Right forelimb (tissue), 1 donor: Measurements from ENCODE around the gene STOML1.

Experiments used
- DNase-seq: peaks from one replicate; pipeline ENCODE4 v3.0.0-alpha.2; 2018

Gene STOML1

DNA sequence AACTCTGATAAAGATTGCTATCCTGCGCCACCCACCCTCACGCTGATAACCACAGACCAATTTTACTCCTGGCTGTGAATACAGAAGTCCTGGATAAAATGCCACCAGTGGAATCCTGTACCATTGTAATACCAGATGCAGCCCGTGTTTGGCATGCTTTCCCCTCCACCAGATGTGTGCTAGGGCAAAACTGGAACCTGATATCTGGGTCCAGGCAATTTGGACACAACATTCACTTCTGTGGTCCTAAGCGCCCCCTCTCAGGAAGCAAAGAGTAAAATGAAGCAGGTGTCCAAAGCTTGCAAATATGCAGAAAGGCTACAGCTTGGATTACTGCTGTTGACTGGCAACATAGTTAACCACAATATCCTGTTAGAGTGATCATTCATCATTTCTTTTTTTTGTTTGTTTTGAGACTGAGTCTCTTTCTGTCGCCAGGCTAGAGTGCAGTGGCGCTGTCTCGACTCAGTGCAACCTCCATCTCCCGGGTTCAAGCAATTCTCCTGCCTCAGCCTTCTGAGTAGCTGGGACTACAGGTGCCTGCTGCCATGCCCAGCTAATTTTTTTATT lies 33.0 kb downstream of the STOML1 start:
- peak; percentile 46 for DNase-seq

GRCh38 chr15:73957785-73958184 lies 34.3 kb downstream of the STOML1 start:
- peak; percentile 27 for DNase-seq

- DNase-seq: peak; percentile 43
Observed at GRCh38 chr15:73957276-73957675, 34.8 kb downstream of the STOML1 start.

DNA sequence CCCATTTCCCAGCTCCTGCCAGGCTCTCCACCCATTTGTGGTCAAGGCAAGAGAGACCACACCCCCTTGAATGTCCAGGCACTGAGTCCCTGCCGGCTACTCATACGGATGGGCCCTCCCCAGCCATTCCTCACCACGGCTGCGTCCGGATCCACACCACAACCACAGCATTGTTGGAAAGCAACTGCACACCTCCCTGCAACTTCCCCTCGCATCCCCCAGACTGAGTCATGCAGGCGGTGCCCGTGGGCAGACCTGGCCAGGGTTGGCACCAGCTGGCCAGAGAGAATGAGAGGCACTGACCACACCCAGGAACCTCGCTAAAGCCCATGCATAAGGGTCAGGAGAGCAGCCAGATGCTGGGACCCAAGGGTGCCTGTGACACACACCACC lies 35.4 kb downstream of the STOML1 start:
- DNase-seq: no peak

GRCh38 chr15:73955861-73956742 lies 36.0 kb downstream of the STOML1 start:
- peak; percentile 51 for DNase-seq

DNA sequence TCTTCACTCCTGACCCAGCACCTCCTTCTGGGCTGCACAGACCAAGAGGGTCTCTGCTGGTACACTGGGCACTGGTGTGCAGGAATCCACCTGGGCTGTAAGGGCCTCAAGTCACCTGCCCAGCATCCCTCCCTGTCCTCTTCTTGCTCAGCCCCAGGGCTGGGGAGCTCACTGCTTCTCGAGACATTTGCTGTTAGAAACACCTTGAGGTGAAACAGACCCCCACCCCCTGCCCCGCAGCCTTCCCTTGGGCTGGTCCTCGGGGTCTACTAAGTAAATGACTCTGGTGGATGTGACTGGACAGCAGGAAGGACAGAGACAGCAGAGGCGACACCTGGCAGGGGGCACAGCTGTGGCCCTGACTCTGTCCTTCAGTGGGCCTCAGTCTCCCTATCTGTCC lies 36.8 kb downstream of the STOML1 start:
- peak; percentile 30 for DNase-seq

- DNase-seq: no peak
Observed at GRCh38 chr15:73954188-73955145, 37.6 kb downstream of the STOML1 start.

GRCh38 chr15:73952913-73953750 lies 39.0 kb downstream of the STOML1 start:
- DNase-seq: no peak

DNA sequence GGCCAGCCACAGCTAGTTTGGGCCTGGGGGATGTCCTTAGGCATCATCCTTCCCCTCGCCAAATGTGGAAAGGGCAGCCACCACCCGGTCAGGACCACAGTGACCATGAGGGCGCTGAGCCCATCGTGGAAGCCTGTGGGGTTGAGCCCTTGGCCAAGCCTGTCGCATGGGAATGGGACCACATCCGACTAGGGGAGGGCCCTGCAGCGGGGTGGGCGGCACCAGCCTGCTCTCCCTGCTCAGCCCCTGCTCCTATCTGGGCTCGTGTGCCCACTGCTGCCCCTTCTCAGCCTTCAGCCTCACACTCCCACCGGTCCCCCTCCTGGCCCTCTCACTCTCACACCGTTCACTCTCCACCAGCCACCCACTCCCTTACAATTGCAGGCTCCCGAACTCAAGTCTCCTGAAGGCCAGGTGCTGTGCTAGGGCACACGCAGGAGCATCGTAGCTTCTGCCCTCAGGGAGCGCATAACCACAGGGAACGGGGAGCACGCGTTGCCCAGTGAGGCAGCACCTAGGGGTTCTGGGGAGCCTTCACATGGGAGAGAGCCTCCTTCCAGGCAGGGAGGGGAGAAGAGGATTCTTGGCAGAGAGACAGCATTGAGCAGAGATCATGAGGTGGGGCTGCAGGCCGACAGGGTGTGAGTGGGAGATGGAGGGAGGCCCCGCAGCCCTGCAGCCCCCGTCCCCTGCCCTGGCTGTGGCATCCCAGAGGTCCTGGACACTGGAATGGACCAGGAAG lies 39.8 kb downstream of the STOML1 start:
- DNase-seq: no peak

GRCh38 chr15:73951601-73952000 lies 40.5 kb downstream of the STOML1 start:
- DNase-seq: no peak

DNA sequence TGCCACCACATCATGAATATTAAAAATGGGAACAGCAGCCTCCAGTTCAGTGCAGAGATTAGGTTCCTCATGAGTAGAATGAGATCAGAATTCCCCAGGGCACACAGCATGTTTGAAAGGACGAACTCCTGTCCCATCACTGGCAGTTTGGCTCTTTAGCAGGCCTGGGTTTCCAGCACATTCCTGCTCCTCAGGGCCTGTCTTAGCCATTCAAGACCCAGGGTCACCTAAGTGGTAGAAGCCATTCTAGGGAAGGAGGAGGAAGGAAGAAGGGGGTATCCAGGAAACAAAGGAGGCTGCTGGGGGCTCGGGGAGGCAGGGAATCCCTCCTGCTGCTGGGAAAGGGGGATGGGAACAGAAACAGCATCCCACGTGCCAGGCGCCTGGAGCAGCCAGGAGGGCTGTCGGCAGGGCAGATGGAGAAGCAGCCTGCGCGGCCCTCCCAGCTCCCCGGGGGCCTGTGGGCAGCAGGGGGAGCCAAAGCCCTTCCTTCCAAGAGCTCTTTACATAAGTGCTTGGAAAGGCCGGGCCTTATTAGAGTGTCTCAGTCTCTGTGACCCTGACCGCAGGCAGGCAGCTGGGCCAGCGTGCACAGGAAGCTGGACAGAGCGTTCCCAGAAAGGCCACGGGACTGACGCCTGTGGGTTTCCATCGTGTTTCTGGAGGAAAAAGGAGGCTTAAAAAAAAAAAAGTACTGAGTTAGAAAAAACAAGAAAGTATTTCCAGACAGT lies 41.1 kb downstream of the STOML1 start:
- peak; percentile 91 for DNase-seq

GRCh38 chr15:73950479-73950830 lies 41.6 kb downstream of the STOML1 start:
- DNase-seq: no peak

DNA sequence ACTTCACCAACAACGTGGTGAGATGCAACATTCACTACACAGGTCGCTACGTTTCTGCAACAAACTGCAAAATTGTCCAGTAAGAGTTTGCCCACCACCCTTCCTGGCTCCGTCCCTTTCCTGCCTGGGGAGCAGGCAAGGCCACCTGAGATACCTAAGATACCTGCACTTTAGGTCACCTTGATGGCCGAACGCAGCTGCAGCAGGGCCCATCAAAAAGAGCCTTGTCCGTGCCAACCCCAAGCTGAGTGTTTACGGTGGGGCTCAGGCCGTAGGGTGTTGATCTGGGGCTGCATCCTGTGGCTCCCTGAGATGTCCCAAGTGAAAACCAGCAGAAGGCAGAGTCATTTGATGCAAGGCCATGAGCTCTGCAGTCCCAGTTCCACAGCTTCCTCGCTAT lies 42.6 kb downstream of the STOML1 start:
- DNase-seq: no peak

DNA sequence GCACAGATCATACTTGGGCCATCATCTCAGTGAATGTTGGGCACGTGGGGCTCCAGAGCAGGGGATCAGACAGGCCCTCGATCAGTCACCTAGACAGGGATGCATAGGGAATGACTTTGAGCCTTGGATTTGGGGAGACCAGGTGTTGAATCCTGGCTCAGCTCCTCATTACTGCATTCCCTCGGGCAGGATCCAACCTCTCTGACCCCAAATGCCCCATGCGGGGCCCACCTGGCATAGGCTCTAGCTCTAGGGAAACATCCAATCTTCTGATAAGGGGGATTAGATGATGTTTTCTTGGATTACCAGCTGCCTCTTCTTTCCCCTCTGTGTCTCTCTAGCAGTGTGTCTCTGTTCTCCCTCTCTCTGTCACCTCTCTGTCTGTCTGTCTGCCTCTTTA lies 43.1 kb downstream of the STOML1 start:
- no peak for DNase-seq

DNA sequence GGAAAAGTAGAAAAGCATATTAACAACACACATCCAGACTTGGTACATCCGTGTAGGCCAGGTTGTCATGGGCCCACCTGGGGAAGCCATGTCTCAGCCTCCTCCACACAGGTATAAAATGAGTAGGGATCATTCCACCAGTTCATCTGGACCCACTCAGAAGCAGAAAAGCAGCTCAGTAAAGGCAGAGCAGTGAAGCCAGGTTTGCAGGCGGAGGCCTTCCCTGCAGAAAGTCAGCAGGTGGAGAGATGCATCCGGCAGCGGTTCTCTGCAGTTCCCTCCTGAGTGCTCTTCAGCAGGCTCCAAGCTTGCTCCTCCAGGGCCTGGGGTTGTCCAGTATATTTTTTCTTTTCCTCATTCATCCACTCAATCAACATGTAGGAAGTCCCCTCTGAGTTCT lies 43.7 kb downstream of the STOML1 start:
- no peak for DNase-seq

DNA sequence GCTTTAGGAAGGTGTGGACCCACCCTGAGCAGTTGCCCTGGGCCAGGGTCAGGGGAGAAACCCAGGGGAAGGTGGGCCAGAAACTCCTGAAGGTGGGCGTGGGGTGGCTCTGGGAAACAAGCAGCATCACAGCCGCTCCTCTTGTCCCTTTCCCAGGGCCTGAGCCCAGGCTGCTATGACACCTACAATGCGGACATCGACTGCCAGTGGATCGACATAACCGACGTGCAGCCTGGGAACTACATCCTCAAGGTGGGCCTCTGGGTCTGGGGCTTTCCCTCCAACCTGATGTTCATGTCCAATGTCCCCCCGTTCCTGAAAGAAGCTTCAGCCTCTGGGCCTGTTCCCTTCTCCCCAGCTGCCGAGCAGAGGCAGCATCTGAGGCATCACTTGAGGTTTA lies 44.4 kb downstream of the STOML1 start:
- no peak for DNase-seq

- DNase-seq: no peak
Observed at GRCh38 chr15:73946795-73947370, 45.2 kb downstream of the STOML1 start.

GRCh38 chr15:73946046-73946721 lies 45.9 kb downstream of the STOML1 start:
- DNase-seq: no peak

DNA sequence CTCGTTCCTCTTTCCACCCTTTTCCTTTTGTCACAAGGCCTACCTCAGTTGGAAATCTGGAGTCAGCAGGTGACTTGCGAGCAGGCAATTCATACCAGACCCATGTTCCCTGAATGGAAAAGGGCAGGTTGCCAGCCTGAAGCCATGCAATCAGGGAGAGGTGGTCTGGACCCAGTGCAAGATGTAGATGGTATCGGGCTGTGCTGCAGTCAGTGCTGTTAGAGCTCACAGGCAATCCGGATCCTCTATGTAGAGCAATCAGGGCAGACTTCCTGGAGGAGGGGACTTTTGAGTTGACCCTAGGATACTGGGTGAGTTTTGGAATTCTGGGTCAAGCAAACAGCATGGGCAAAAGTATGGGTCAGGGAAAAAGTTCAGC lies 47.0 kb downstream of the STOML1 start:
- DNase-seq: no peak
